Measurements from ENCODE around the gene TSPAN12. TPM values are rescaled to one million over a fixed set of nuclear protein-coding genes. Genes with fewer than 3 reads are reported as not detected.

The TSPAN12 gene
- polyA plus RNA-seq, 2 of the 4 experiments (the other 2 are of a cell fraction), result 0.62 to 0.98 TPM

- WGBS (ENCODE audit: missing lambda C conversion rate), result 0% methylated on average over 1 of the region's 1 CpG
- CTCF ChIA-PET, result no interaction called here
- Histone ChIP-seq H3K9me3 (no peaks in the 10 kb centered on the region), H3K4me2 (no peak overlapping the region), H3K27ac (no peak overlapping the region), H3K4me3 (no peak overlapping the region), H3K4me1 (no peaks in the 10 kb centered on the region)
- FAIRE-seq (no peak), ATAC-seq (no peak), DNase-seq (ENCODE audit: low read depth in 1 of 2, low spot score in 1 of 2) (no peak)
- TF ChIP-seq MAFK (IDR thresholded peaks at IDR 0.05; ENCODE audit: partially characterized antibody) (no peak), HEYL (CRISPR knock-in tag; IDR thresholded peaks at IDR 0.05) (no peak), HOXB13 (CRISPR knock-in tag; IDR thresholded peaks at IDR 0.05; ENCODE audit: low read depth) (no peak), EHMT2 (IDR thresholded peaks at IDR 0.05; ENCODE audit: low read depth) (no peak), CBX2 (IDR thresholded peaks at IDR 0.05; ENCODE audit: borderline replicate concordance, low read depth) (no peak), MAX (IDR thresholded peaks at IDR 0.05) (no peak), JUNB (IDR thresholded peaks at IDR 0.05) (no peak), MYC (IDR thresholded peaks at IDR 0.05; ENCODE audit: borderline replicate concordance, low read length) (no peak), MAZ (IDR thresholded peaks at IDR 0.05; ENCODE audit: borderline replicate concordance, low read depth, low read length) (no peak), ELK1 (IDR thresholded peaks at IDR 0.05; ENCODE audit: low read depth, low read length) (no peak), NFE2L2 (conservative IDR thresholded peaks at IDR 0.05; ENCODE audit: low read length) (no peak), POLR2A (IDR thresholded peaks at IDR 0.05; ENCODE audit: low read length) (no peak), RCOR1 (IDR thresholded peaks at IDR 0.05; ENCODE audit: low read depth, low read length) (no peak), ZNF302 (CRISPR knock-in tag; IDR thresholded peaks at IDR 0.05) (no peak)
- POLR2A ChIA-PET, result no interaction called here
Measured at GRCh38 chr7:120831260-120831659, 26.7 kb downstream of the TSPAN12 start.

- H3K9me3 ChIP-seq, result no peaks in the 10 kb centered on the region
- H3K4me3 ChIP-seq, result no peak overlapping the region
- H3K4me1 ChIP-seq, result no peaks in the 10 kb centered on the region
- CTCF ChIA-PET, result interaction anchor here (1.3 kb wide), 1 partner anchor 23 kb away, joined by 4 read pairs; no protein-coding TSS in a partner anchor
- H3K4me2 ChIP-seq, result no peak overlapping the region
- H3K27ac ChIP-seq, result no peak overlapping the region
- POLR2A ChIA-PET, result interaction anchor here (0.6 kb wide), 1 partner anchor 121 kb away, joined by 5 read pairs; the partner anchor contains the start of gene ING3
- DNase-seq (ENCODE audit: low read depth in 1 of 2, low spot score in 1 of 2), result no peak
- TF ChIP-seq RCOR1 (IDR thresholded peaks at IDR 0.05; ENCODE audit: low read depth, low read length), result no peak
- no peak for TF ChIP-seq TFCP2L1 (CRISPR knock-in tag; IDR thresholded peaks at IDR 0.05)
- TF ChIP-seq EHMT2 (IDR thresholded peaks at IDR 0.05; ENCODE audit: low read depth), result no peak
- TF ChIP-seq USF2 (IDR thresholded peaks at IDR 0.05), result no peak
- no peak for TF ChIP-seq FOSB (CRISPR knock-in tag; IDR thresholded peaks at IDR 0.05)
- no peak for TF ChIP-seq RARB (CRISPR knock-in tag; IDR thresholded peaks at IDR 0.05)
- no peak for TF ChIP-seq ZSCAN20 (CRISPR knock-in tag; IDR thresholded peaks at IDR 0.05)
- TF ChIP-seq JUN (IDR thresholded peaks at IDR 0.05), result no peak
- TF ChIP-seq RFX5 (IDR thresholded peaks at IDR 0.05), result no peak
- no peak for TF ChIP-seq HES2 (IDR thresholded peaks at IDR 0.05)
- TF ChIP-seq EP300 (IDR thresholded peaks at IDR 0.05), result no peak
- no peak for TF ChIP-seq KDM5A (IDR thresholded peaks at IDR 0.05)
- no peak for TF ChIP-seq ZNF302 (CRISPR knock-in tag; IDR thresholded peaks at IDR 0.05)
- TF ChIP-seq SREBF2 (IDR thresholded peaks at IDR 0.05), result no peak
- FAIRE-seq, result no peak
- WGBS (ENCODE audit: missing lambda C conversion rate), result 64% methylated on average over 2 of the region's 2 CpGs
- no peak for ATAC-seq
Measured at GRCh38 chr7:120829487-120829886, 28.5 kb downstream of the TSPAN12 start.

- ChIA-PET CTCF (interaction anchor here (1.3 kb wide), 1 partner anchor 22 kb away, joined by 4 read pairs; no protein-coding TSS in a partner anchor), POLR2A (no interaction called here)
- DNase-seq (ENCODE audit: low read depth in 1 of 2, low spot score in 1 of 2) (no peak), FAIRE-seq (no peak), ATAC-seq (no peak)
- 18% methylated on average over 2 of the region's 2 CpGs for WGBS (ENCODE audit: missing lambda C conversion rate)
- Histone ChIP-seq H3K4me3 (no peak overlapping the region), H3K9me3 (no peaks in the 10 kb centered on the region), H3K27ac (no peak overlapping the region), H3K4me2 (no peak overlapping the region), H3K4me1 (no peaks in the 10 kb centered on the region)
- no peak for TF ChIP-seq CBX8 (IDR thresholded peaks at IDR 0.05)
- no peak for TF ChIP-seq EHF (CRISPR knock-in tag; IDR thresholded peaks at IDR 0.05)
- no peak for TF ChIP-seq CEBPB (IDR thresholded peaks at IDR 0.05)
- no peak for TF ChIP-seq CBX2 (IDR thresholded peaks at IDR 0.05; ENCODE audit: borderline replicate concordance, low read depth)
- TF ChIP-seq NR3C1 (IDR thresholded peaks at IDR 0.05), result no peak
- no peak for TF ChIP-seq POLR2AphosphoS2 (conservative IDR thresholded peaks at IDR 0.05; ENCODE audit: low read length)
- TF ChIP-seq TP53 (CRISPR knock-in tag; IDR thresholded peaks at IDR 0.05), result no peak
- no peak for TF ChIP-seq MYC (IDR thresholded peaks at IDR 0.05; ENCODE audit: borderline replicate concordance, low read length)
- no peak for TF ChIP-seq ATOH8 (CRISPR knock-in tag; IDR thresholded peaks at IDR 0.05; ENCODE audit: low read depth)
- no peak for TF ChIP-seq ZC3H11A (IDR thresholded peaks at IDR 0.05)
- TF ChIP-seq RNF2 (IDR thresholded peaks at IDR 0.05; ENCODE audit: borderline replicate concordance, low read depth), result no peak
- TF ChIP-seq MAFK (IDR thresholded peaks at IDR 0.05; ENCODE audit: partially characterized antibody), result no peak
Measured at GRCh38 chr7:120828528-120828927, 29.4 kb downstream of the TSPAN12 start.

Measured in A549 (cell line).